SKM-1 (cell line): ENCODE data around the gene APEH.
"Not testable (repeated sequence)": the region's sequence is repeated elsewhere in the genome, so short reads cannot be mapped to it uniquely, and the experiment has no call there.

Experiments
- DNase-seq: peaks from one replicate; lab custom pipeline; 2025; ENCODE audit not compliant: unreplicated experiment; lab: John Stamatoyannopoulos, UW

The APEH gene

GRCh38 chr3:49667701-49668413 lies 6.3 kb upstream of the APEH start:
- no peak for DNase-seq

DNA sequence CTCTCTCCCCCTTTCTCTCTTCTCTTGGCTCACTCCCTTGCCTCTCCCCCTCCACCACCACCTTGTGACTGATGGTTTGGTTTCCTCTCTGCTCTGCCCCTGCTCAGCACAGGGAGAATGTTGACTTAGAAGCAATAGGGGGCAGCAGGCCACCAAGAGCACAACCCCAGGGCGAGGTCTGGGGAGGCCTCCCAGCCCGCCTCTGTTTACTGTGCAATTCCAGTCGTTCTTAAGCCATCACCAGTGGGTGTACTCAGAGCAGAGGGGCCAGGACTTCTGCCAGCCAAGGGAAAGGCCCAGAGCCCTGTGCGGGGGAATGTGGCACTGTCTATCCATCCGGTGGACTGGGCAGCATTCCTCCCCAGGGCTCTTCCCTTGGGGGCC lies 5.7 kb upstream of the APEH start:
- no peak for DNase-seq

DNA sequence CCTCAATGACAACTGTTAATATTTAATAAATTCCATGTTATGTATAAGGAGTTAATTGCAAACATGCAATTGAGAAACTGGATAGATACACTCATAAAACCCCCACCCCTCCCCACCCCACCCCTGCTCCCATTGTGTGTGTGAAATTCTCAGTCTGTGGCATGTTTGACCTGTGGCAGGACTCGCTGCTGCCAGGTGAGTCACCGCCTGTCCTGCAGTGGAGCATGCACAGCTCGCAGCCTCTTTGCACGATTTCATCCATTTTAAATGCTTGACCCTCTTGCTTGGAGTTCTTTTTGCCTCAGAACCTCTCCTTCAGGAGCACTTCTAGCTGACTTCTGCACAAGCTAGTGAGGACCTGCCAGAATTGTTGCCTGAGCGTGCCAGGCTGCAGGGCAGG lies 5.3 kb upstream of the APEH start:
- no peak for DNase-seq

- DNase-seq: no peak
These were observed 4.8 kb upstream of the APEH start for GRCh38 chr3:49669352-49669751.

DNA sequence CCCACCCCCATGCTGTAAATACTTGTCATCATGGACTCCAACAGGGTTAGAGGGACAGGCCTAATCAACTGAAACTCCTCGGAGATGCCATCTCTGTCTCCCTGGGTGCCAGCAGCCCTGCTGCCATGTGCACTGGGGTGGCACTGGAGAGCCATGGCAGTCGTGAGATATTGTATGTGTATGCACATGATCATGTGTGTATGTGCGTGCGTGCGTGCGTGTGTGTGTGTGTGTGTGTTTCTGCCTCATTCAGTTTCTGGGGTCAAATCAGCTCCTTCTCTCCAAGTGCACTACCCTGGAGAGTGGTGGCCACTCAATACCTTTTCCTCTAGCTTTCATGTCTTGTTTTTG lies 3.2 kb upstream of the APEH start:
- no peak for DNase-seq

GRCh38 chr3:49671291-49672288 lies 2.6 kb upstream of the APEH start:
- DNase-seq: no peak

- no peak for DNase-seq
These were observed 933 bp upstream of the APEH start for GRCh38 chr3:49673121-49673714.

DNA sequence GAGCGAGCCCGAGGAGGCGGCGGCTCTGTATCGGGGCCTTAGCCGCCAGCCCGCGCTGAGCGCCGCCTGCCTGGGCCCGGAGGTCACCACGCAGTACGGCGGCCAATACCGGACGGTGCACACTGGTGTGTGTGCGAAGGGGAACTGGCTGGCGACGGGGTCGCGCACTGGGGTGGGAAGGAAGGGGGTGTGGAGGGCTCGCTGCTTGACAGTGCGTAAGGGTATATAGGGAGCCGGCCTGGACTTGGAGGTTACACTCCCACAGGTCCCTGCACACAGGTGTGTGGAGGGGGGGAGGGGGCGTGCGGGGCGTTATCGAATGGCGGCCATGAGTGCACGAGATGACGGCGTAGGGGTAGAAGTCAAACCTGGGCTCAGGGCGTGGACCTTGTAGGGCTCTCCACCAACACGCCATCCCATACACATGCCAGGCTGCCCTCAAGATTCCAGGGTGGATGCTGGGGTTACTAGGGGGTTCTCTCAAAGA lies 389 bp downstream of the APEH start:
- no peak for DNase-seq

GRCh38 chr3:49675912-49676311 lies 1.8 kb downstream of the APEH start:
- no peak for DNase-seq

GRCh38 chr3:49680493-49681231 lies 6.5 kb downstream of the APEH start:
- no peak for DNase-seq

DNA sequence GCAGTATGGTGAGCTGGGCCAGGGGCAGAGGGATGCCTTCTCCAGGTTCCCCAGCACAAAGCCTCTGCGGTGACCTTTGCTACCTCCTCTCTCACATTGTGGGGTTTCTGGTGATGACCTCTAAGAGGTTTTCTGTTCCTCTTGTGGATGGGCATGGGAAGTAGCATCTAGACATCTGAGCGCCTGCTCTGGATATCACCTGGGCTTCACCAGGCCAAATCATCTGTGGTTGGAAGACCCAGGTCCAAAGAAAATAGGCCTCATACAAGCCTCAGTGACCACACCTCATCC lies 7.0 kb downstream of the APEH start:
- DNase-seq: no peak

- DNase-seq: no peak
These were observed 7.4 kb downstream of the APEH start for GRCh38 chr3:49681543-49681942.

GRCh38 chr3:49683162-49683561 lies 9.0 kb downstream of the APEH start:
- DNase-seq: no peak

DNA sequence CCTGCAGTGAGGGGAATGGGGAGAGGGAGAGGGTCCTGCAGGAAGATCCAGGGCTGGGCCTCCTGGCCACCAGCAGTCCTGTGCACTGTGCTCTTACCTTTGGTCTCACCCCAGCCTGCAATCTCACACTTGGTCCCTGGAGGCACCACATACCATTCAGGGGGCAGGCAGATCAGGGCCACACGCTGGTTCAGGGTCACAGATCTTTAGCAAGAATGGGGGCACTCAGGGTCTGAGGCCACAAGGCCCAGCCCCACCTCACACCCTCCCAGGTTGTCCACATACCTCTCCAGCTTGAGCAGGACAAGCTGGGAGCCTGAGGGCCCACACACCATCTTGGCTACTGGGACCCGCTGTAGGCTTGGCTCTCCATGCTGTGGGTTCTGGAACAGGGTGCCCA lies 10.3 kb downstream of the APEH start:
- DNase-seq: not testable (repeated sequence)

DNA sequence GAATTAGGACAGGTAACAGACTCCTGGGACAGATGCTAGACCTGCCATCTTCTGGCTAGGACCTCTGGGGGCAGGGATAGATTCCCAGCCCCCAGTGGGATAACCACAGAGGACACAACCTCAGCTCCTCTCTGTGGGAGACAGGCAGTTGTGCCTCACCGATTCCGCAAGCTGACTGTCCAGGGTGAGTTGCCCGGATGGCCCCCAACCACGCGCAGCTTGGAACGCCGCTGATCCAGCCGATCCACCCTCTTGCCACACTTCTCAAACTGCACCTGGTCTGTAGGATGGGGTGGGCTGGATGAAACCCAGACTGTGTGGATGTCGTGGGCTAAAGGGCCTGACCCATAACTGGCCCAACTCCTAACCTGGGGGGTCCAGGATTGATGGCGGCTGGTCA lies 11.0 kb downstream of the APEH start:
- DNase-seq: not testable (repeated sequence)

DNA sequence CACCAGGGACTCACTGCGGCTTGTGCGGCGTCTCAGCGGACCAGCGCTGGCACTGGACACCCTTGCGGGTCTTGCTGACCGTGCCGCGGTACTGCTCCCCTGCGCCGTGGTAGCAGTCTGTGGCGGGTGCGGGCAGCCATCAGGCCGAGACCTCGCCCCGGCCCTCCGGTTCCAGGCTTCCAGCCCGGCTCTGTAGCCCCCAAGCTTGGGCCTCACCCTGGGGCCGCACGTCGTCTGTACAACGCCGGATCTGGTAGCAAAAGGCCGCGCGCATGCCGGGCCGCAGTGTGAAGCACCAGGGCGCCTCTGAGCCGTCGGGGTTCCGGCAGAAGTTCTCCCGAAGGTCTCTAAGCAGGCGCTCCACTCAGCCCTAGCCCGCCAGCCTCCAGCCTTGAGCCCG lies 11.7 kb downstream of the APEH start:
- not testable (repeated sequence) for DNase-seq

DNA sequence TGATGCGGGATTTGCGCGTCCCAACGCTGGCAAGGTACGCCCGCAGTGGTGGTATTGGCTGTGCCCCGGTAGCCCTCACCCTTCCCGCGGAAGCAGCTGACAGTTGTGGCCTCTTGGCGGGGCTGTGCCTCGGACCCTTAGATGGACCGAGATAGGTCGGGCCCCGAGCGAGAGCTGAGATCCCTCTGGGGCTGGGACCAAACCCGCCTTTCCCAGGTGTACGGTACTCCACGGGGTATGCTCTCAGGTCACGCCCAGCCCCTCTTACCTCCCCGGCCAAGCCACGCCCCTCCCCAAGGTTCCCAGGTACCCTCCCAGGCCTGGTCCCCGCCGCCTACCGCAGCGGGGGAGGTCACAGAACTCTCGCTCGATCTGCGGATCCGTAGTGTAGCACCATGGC lies 12.2 kb downstream of the APEH start:
- not testable (repeated sequence) for DNase-seq

DNA sequence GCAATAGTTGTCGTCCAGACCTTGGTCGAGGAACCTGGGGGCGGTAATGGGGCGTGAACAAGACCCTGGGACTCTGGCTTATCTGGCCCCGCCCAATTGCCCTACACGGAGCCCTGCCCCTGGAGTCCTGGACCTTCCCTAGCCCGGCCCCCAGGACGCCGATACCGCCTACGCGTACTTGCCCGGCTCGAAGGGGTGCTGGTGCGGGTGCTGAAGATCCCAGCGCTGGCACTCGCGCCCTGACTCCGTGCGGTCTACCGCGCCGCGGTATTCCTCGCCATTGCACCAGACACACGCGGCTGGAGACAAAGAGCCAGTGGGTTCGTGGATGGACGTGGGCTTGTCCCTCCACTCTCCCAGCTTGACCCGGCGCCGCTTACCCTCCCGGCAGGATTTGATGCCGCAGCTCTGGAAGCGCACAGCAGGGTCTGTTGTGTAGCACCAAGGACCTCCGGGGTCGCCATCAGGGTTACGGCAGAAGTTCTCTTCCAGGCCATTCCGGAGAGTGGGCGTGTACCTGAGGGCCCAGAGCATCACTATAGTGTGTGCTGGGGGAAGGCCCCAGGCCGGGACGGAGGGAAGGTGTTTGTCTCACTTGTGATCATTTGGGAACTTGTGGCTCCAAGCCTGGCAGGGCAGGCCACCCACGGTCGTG lies 12.7 kb downstream of the APEH start:
- DNase-seq: not testable (repeated sequence)

DNA sequence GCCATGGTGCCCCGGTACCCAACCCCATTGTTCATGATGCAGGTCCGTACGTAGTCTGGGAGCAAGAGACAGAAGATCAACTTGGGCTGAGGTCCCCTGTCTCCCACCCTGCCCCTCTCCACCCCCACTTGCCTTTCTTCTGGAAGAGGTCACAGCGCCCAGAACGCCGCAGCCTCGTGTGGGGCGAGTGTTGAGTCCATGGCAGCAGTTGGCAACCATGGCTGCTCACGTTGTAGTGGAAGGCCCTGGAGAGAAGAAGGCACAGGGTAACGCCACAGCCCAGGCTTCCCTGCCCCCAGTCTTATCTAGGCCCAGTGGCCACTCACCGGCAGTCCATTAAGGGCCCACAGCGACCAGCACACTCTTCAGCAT lies 13.3 kb downstream of the APEH start:
- not testable (repeated sequence) for DNase-seq

- DNase-seq: not testable (repeated sequence)
These were observed 14.3 kb downstream of the APEH start for GRCh38 chr3:49688338-49689045.
